ENCODE results near the gene P3H1. TPM values are rescaled to one million over a fixed set of nuclear protein-coding genes. Genes with fewer than 3 reads are reported as not detected.

The P3H1 gene
- total RNA-seq, 6 donors from 2014 or later, result 21.0 to 58.7 (median 35.3) TPM

DNA sequence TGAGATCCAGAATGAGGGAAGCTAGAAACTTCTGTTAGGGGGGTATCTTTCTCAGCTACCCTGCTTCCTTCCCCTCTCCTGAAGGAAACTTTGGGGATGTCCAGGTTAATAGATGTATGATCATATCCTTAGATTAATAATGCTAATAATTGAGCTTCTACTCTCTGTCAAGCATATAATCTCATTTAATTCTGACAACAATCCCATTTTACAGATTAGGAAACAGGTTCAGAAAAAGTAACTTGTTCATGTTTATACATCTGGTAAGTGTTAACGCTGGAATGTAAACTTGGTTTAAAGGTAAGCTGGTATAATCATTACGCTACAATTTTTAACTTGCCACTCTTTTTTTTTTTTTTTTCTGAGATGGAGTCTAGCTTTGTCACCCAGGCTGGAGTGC, 16.3 kb upstream of the P3H1 start:
- 95 to 96% methylated on average over 2 of the region's 2 CpGs for WGBS, 2 donors
- DNase-seq, result no peak
- H3K36me3 ChIP-seq, result peaks cover 0 to 17% (median 2%) of the 10 kb centered on the region in 4 donors
- H3K27ac ChIP-seq, result no peak overlapping the region
- no peak for ATAC-seq (ENCODE audit: low FRiP score in 2 of 2)
- no peak overlapping the region for H3K4me3 ChIP-seq
- peaks cover 10 to 15% (median 13%) of the 10 kb centered on the region in 4 donors for H3K4me1 ChIP-seq
- H3K27me3 ChIP-seq, result no peaks in the 10 kb centered on the region
- TF ChIP-seq POLR2A (IDR thresholded peaks at IDR 0.05) (no peak), EP300 (IDR thresholded peaks at IDR 0.05) (no peak), CTCF (IDR thresholded peaks at IDR 0.05) (no peak), POLR2AphosphoS5 (IDR thresholded peaks at IDR 0.05) (no peak)
- H3K9me3 ChIP-seq, result no peaks in the 10 kb centered on the region

GRCh38 chr1:42780176-42780575, 13.3 kb upstream of the P3H1 start:
- no peak for ATAC-seq (ENCODE audit: low FRiP score in 2 of 2)
- TF ChIP-seq POLR2AphosphoS5 (IDR thresholded peaks at IDR 0.05) (no peak), CTCF (IDR thresholded peaks at IDR 0.05) (no peak)
- no peak overlapping the region for H3K4me3 ChIP-seq
- H3K27ac ChIP-seq, result no peak overlapping the region
- H3K36me3 ChIP-seq, result peaks cover 7 to 43% (median 19%) of the 10 kb centered on the region in 4 donors
- no peaks in the 10 kb centered on the region for H3K27me3 ChIP-seq
- H3K9me3 ChIP-seq, result no peaks in the 10 kb centered on the region
- H3K4me1 ChIP-seq, result peaks cover 4 to 6% (median 5%) of the 10 kb centered on the region in 4 donors
- WGBS, 2 donors, result 86 to 95% methylated on average over 1 of the region's 1 CpG
- DNase-seq, result no peak

GRCh38 chr1:42779725-42780124, 12.9 kb upstream of the P3H1 start:
- no peak for DNase-seq
- Histone ChIP-seq H3K9me3 (no peaks in the 10 kb centered on the region), H3K27ac (no peak overlapping the region), H3K4me3 (no peak overlapping the region), H3K36me3 (peaks cover 12 to 48% (median 24%) of the 10 kb centered on the region in 4 donors), H3K4me1 (peaks cover 0 to 2% (median under 1%) of the 10 kb centered on the region in 4 donors), H3K27me3 (no peaks in the 10 kb centered on the region)
- no peak for ATAC-seq (ENCODE audit: low FRiP score in 2 of 2)
- WGBS, 2 donors, result 82 to 85% methylated on average over 2 of the region's 2 CpGs
- TF ChIP-seq POLR2A (IDR thresholded peaks at IDR 0.05) (no peak), EP300 (IDR thresholded peaks at IDR 0.05) (no peak), CTCF (IDR thresholded peaks at IDR 0.05) (no peak), POLR2AphosphoS5 (IDR thresholded peaks at IDR 0.05) (no peak)

DNA sequence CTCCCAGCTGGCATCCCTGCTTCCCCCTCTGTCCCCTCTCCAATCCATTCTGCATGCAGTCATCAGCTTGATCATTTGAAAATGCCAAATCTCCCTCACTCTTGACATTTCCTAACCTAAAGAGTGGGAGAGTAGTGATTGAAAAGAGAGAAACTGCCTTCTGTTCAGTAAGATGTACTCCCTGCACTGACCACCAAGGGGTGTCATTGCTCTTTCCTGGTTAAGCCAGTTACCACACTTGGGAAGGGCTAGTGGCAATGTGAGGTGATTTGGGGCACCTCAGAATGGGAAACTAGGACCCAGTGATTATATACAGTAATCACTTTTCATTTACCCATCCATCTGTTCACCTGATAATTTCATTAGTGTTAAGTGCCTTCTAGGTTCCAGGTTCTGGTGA, 11.0 kb upstream of the P3H1 start:
- no peaks in the 10 kb centered on the region for H3K27me3 ChIP-seq
- H3K9me3 ChIP-seq, result no peaks in the 10 kb centered on the region
- ATAC-seq (ENCODE audit: low FRiP score in 2 of 2) (peak in 1 of 2 donors; percentile 77), DNase-seq (no peak)
- peaks cover 15 to 55% (median 29%) of the 10 kb centered on the region in 4 donors for H3K36me3 ChIP-seq
- TF ChIP-seq POLR2AphosphoS5 (IDR thresholded peaks at IDR 0.05) (no peak), CTCF (IDR thresholded peaks at IDR 0.05) (peak; percentile 28 to 63 (median 40))
- no peak overlapping the region for H3K27ac ChIP-seq
- no peak overlapping the region for H3K4me3 ChIP-seq
- no peaks in the 10 kb centered on the region for H3K4me1 ChIP-seq

GRCh38 chr1:42776502-42776901, 9.7 kb upstream of the P3H1 start:
- no peaks in the 10 kb centered on the region for H3K27me3 ChIP-seq
- H3K36me3 ChIP-seq, result peaks cover 15 to 53% (median 29%) of the 10 kb centered on the region in 4 donors
- no peak overlapping the region for H3K4me3 ChIP-seq
- 97% methylated on average over 5 to 6 of the region's 6 CpGs for WGBS, 2 donors
- no peak overlapping the region for H3K27ac ChIP-seq
- peaks cover 0 to 6% (median 0%) of the 10 kb centered on the region in 4 donors for H3K4me1 ChIP-seq
- ATAC-seq (ENCODE audit: low FRiP score in 2 of 2) (no peak), DNase-seq (no peak)
- H3K9me3 ChIP-seq, result no peaks in the 10 kb centered on the region
- TF ChIP-seq POLR2AphosphoS5 (IDR thresholded peaks at IDR 0.05) (no peak), EP300 (IDR thresholded peaks at IDR 0.05) (no peak)

Data from upper lobe of left lung (tissue), 6 donors.